ENCODE measurements around the gene LIMS1. TPM values are rescaled to one million over a fixed set of nuclear protein-coding genes. Genes with fewer than 3 reads are reported as not detected.

The LIMS1 gene
- total RNA-seq, 1 donor from 2014 or later: 19.4 TPM

GRCh38 chr2:108574332-108574731 lies 40.1 kb downstream of the LIMS1 start:
- Mint-ChIP-seq H3K4me3 (no peak overlapping the region), H3K4me1 (peaks cover 38% of the 10 kb centered on the region), H3K36me3 (no peaks in the 10 kb centered on the region), H3K27me3 (ENCODE audit: insufficient read depth, low read depth) (no peaks in the 10 kb centered on the region), H3K27ac (peak overlapping the region; percentile 19), H3K9me3 (no peaks in the 10 kb centered on the region)
- H3K36me3 ChIP-seq: no peaks in the 10 kb centered on the region
- H3K4me3 ChIP-seq: no peak overlapping the region
- DNase-seq (ENCODE audit: low spot score): no peak
- no peak overlapping the region for H3K9ac ChIP-seq
- no peaks in the 10 kb centered on the region for H3K27me3 ChIP-seq
- no peaks in the 10 kb centered on the region for H3K9me3 ChIP-seq (ENCODE audit: low read depth)
- no peak overlapping the region for H3K27ac ChIP-seq
- no peaks in the 10 kb centered on the region for H4K20me1 ChIP-seq (ENCODE audit: low read depth)
- H2AFZ ChIP-seq (replicated peaks): no peak overlapping the region
- H3K4me1 ChIP-seq: peaks cover 25% of the 10 kb centered on the region
- no peak for TF ChIP-seq CTCF (IDR thresholded peaks at IDR 0.05)
- peak overlapping the region; percentile 30 for H3K4me2 ChIP-seq
- peaks cover 23% of the 10 kb centered on the region for H3K79me2 ChIP-seq (ENCODE audit: low read depth)
- H3F3A ChIP-seq (ENCODE audit: low read depth): peaks cover 5% of the 10 kb centered on the region

- H3K4me3 Mint-ChIP-seq: peak overlapping the region; percentile 48
- peaks cover 25% of the 10 kb centered on the region for H3K4me1 ChIP-seq
- H3K4me1 Mint-ChIP-seq: peaks cover 38% of the 10 kb centered on the region
- no peaks in the 10 kb centered on the region for H3K36me3 Mint-ChIP-seq
- peak overlapping the region; percentile 0 for H3K4me3 ChIP-seq
- H3F3A ChIP-seq (ENCODE audit: low read depth): peaks cover 5% of the 10 kb centered on the region
- TF ChIP-seq EZH2 (IDR thresholded peaks at IDR 0.05): no peak
- TF ChIP-seq EZH2phosphoT487 (IDR thresholded peaks at IDR 0.05): no peak
- TF ChIP-seq CTCF (IDR thresholded peaks at IDR 0.05): no peak
- DNase-seq (ENCODE audit: low spot score): peak; percentile 61
- H3K36me3 ChIP-seq: no peaks in the 10 kb centered on the region
- no peak overlapping the region for H2AFZ ChIP-seq (replicated peaks)
- H3K9me3 Mint-ChIP-seq: no peaks in the 10 kb centered on the region
- no peaks in the 10 kb centered on the region for H4K20me1 ChIP-seq (ENCODE audit: low read depth)
- H3K27ac ChIP-seq: peak overlapping the region; percentile 47
- H3K4me2 ChIP-seq: peak overlapping the region; percentile 23
- H3K27me3 ChIP-seq: no peaks in the 10 kb centered on the region
- H3K9ac ChIP-seq: no peak overlapping the region
- peak overlapping the region; percentile 70 for H3K27ac Mint-ChIP-seq
- no peaks in the 10 kb centered on the region for H3K9me3 ChIP-seq (ENCODE audit: low read depth)
- no peaks in the 10 kb centered on the region for H3K27me3 Mint-ChIP-seq (ENCODE audit: insufficient read depth, low read depth)
- H3K79me2 ChIP-seq (ENCODE audit: low read depth): peaks cover 20% of the 10 kb centered on the region
Measured at GRCh38 chr2:108575132-108575966, 41.1 kb downstream of the LIMS1 start.

- no peaks in the 10 kb centered on the region for H4K20me1 ChIP-seq (ENCODE audit: low read depth)
- Mint-ChIP-seq H3K36me3 (no peaks in the 10 kb centered on the region), H3K27ac (no peak overlapping the region), H3K4me1 (peaks cover 36% of the 10 kb centered on the region), H3K27me3 (ENCODE audit: insufficient read depth, low read depth) (no peaks in the 10 kb centered on the region), H3K4me3 (no peak overlapping the region), H3K9me3 (no peaks in the 10 kb centered on the region)
- no peaks in the 10 kb centered on the region for H3K9me3 ChIP-seq (ENCODE audit: low read depth)
- TF ChIP-seq EZH2 (IDR thresholded peaks at IDR 0.05): no peak
- TF ChIP-seq CTCF (IDR thresholded peaks at IDR 0.05): no peak
- TF ChIP-seq EZH2phosphoT487 (IDR thresholded peaks at IDR 0.05): no peak
- H3K9ac ChIP-seq: no peak overlapping the region
- H3K4me3 ChIP-seq: no peak overlapping the region
- peaks cover 20% of the 10 kb centered on the region for H3K79me2 ChIP-seq (ENCODE audit: low read depth)
- H3K4me1 ChIP-seq: peaks cover 25% of the 10 kb centered on the region
- H3K36me3 ChIP-seq: no peaks in the 10 kb centered on the region
- no peak overlapping the region for H3K4me2 ChIP-seq
- no peak overlapping the region for H3K27ac ChIP-seq
- H3F3A ChIP-seq (ENCODE audit: low read depth): peaks cover 5% of the 10 kb centered on the region
- no peaks in the 10 kb centered on the region for H3K27me3 ChIP-seq
- no peak for DNase-seq (ENCODE audit: low spot score)
- H2AFZ ChIP-seq (replicated peaks): no peak overlapping the region
Measured at GRCh38 chr2:108577099-108577498, 42.8 kb downstream of the LIMS1 start.
